Dendritic cell treated with granulocyte-macrophage colony-stimulating factor and Interleukin-4, amounts not matched to agents 40 ng/mL and 50 ng/mL, for 4 days (primary cell): ENCODE measurements around the gene ADCK2.
"Not testable (repeated sequence)": the region's sequence is repeated elsewhere in the genome, so short reads cannot be mapped to it uniquely, and the experiment has no call there.

Source experiments
- H3K27ac Mint-ChIP-seq: one replicate; pipeline ENCODE4 v1.8.0; 2022; ENCODE audit warnings: mild to moderate bottlenecking, mixed read lengths
- H3K27me3 Mint-ChIP-seq: one replicate; pipeline ENCODE4 v1.8.0; 2022; ENCODE audit warnings: mild to moderate bottlenecking, mixed read lengths
- H3K36me3 Mint-ChIP-seq: one replicate; pipeline ENCODE4 v1.8.0; 2022; ENCODE audit warnings: low read depth, mixed read lengths
- H3K4me1 Mint-ChIP-seq: one replicate; pipeline ENCODE4 v1.8.0; 2022; ENCODE audit warnings: low read depth, mixed read lengths
- H3K4me3 Mint-ChIP-seq: one replicate; pipeline ENCODE4 v1.8.0; 2022; ENCODE audit warnings: mild to moderate bottlenecking, moderate library complexity, mixed read lengths
- H3K9me3 Mint-ChIP-seq: one replicate; pipeline ENCODE4 v1.8.0; 2022; ENCODE audit warnings: mixed read lengths
- intact Hi-C: fragments of 100-400 bp; cut with micrococcal nuclease; formaldehyde crosslinking; loops from one replicate; pipeline ENCODE4 v1.15.0; 2022

ADCK2 gene

GRCh38 chr7:140640727-140641523, 31.8 kb upstream of the ADCK2 start, which contains the start of gene DENND2A:
DENND2A (minus strand) TSS chr7:140640813; CDS start chr7:140602397, 38,416 bp downstream.
- no peaks in the 10 kb centered on the region for H3K36me3 Mint-ChIP-seq
- peaks cover 84% of the 10 kb centered on the region for H3K27me3 Mint-ChIP-seq
- peak within 1 kb of the TSS; percentile 3 for H3K27ac Mint-ChIP-seq
- peak within 1 kb of the TSS; percentile 74 for H3K4me3 Mint-ChIP-seq
- peaks cover 34% of the 10 kb centered on the region for H3K4me1 Mint-ChIP-seq
- intact Hi-C loops = no loop called here
- H3K9me3 Mint-ChIP-seq = no peaks in the 10 kb centered on the region

GRCh38 chr7:140641524-140642195, 31.1 kb upstream of the ADCK2 start:
- H3K27ac Mint-ChIP-seq = peak overlapping the region; percentile 1
- H3K27me3 Mint-ChIP-seq = peaks cover 83% of the 10 kb centered on the region
- H3K9me3 Mint-ChIP-seq = no peaks in the 10 kb centered on the region
- H3K4me3 Mint-ChIP-seq = no peak overlapping the region
- peaks cover 35% of the 10 kb centered on the region for H3K4me1 Mint-ChIP-seq
- no peaks in the 10 kb centered on the region for H3K36me3 Mint-ChIP-seq
- intact Hi-C loops = no loop called here

GRCh38 chr7:140643416-140643815, 29.3 kb upstream of the ADCK2 start:
- Mint-ChIP-seq H3K36me3 (no peaks in the 10 kb centered on the region), H3K4me3 (no peak overlapping the region), H3K9me3 (no peaks in the 10 kb centered on the region), H3K27ac (no peak overlapping the region), H3K27me3 (peaks cover 76% of the 10 kb centered on the region), H3K4me1 (peaks cover 42% of the 10 kb centered on the region)
- intact Hi-C loops = no loop called here

DNA sequence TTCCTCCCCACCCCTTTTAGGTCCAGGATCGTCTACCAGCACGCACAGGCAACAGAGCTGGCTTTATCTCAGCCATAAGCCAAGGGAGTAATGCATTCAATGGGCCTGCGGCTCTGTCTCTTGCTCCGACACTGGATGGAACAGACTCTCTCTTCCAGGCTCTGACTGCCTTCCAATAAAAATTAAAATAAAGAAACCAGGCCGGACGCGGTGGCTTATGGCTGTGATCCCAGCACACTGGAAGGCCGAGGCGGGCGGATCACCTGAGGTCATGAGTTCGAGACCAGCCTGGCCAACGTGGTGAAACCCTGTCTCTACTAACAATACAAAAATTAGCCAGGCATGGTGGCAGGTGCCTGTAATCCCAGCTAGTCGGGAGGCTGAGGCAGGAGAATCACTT, 28.0 kb upstream of the ADCK2 start:
- H3K9me3 Mint-ChIP-seq, H3K4me3 Mint-ChIP-seq, intact Hi-C loops, H3K36me3 Mint-ChIP-seq, H3K27ac Mint-ChIP-seq: not testable (repeated sequence)
- Mint-ChIP-seq H3K4me1 (peaks cover 41% of the 10 kb centered on the region), H3K27me3 (peaks cover 63% of the 10 kb centered on the region)

DNA sequence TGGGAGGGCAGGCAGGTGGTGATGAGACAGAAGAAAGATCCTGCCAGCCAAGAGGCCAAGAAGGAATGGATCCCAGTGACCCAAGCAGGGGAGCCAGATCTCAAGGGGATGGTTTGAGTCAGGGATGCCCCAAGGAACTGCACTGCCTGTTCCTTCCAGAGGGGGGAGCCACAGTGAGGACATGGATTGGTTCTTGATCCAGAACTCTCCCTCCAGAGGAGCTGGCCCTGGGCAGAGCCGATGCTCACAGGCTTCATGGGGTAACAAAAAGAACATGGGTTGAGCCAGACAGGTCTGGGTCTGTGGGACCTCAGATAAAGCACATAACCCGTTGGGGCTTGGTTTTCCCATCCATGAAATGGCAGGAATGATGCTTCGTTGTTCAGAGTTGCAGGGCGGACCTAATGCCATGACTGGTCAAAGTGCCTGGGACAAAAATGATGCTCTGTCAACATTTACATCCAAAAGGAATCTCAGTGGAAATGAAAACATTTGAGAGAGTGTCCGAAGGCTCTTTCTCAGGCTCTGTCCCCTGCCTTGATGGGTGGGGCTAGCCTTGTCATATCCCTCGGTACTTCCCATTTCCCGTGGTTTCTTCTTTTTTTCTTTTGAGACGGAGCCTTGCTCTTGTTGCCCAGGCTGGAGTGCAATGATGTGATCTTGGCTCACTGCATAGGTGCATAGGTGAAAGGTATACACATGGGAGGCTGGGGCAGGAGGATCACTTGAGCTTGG, 27.4 kb upstream of the ADCK2 start:
- intact Hi-C loops = no loop called here
- no peak overlapping the region for H3K4me3 Mint-ChIP-seq
- peaks cover 58% of the 10 kb centered on the region for H3K27me3 Mint-ChIP-seq
- H3K36me3 Mint-ChIP-seq = no peaks in the 10 kb centered on the region
- no peaks in the 10 kb centered on the region for H3K9me3 Mint-ChIP-seq
- peaks cover 37% of the 10 kb centered on the region for H3K4me1 Mint-ChIP-seq
- H3K27ac Mint-ChIP-seq = no peak overlapping the region

GRCh38 chr7:140646931-140647647, 25.7 kb upstream of the ADCK2 start:
- H3K27me3 Mint-ChIP-seq = peaks cover 54% of the 10 kb centered on the region
- H3K9me3 Mint-ChIP-seq = no peaks in the 10 kb centered on the region
- H3K4me1 Mint-ChIP-seq = peaks cover 25% of the 10 kb centered on the region
- no peak overlapping the region for H3K4me3 Mint-ChIP-seq
- no peak overlapping the region for H3K27ac Mint-ChIP-seq
- intact Hi-C loops = no loop called here
- H3K36me3 Mint-ChIP-seq = no peaks in the 10 kb centered on the region

- Mint-ChIP-seq H3K9me3 (no peaks in the 10 kb centered on the region), H3K4me3 (no peak overlapping the region), H3K27ac (no peak overlapping the region), H3K36me3 (no peaks in the 10 kb centered on the region), H3K4me1 (peaks cover 34% of the 10 kb centered on the region), H3K27me3 (peaks cover 39% of the 10 kb centered on the region)
- intact Hi-C loops = loop anchor here (5.0 kb wide), 1 partner anchor 172 kb away; the partner anchor contains the start of gene MKRN1
Measured at GRCh38 chr7:140649556-140650205, 23.1 kb upstream of the ADCK2 start.

GRCh38 chr7:140650367-140650766, 22.4 kb upstream of the ADCK2 start:
- peaks cover 30% of the 10 kb centered on the region for H3K4me1 Mint-ChIP-seq
- no peaks in the 10 kb centered on the region for H3K36me3 Mint-ChIP-seq
- H3K27ac Mint-ChIP-seq = no peak overlapping the region
- H3K4me3 Mint-ChIP-seq = no peak overlapping the region
- no peaks in the 10 kb centered on the region for H3K9me3 Mint-ChIP-seq
- intact Hi-C loops = loop anchor here (5.0 kb wide), 1 partner anchor 173 kb away; the partner anchor contains the start of gene MKRN1
- peaks cover 33% of the 10 kb centered on the region for H3K27me3 Mint-ChIP-seq

- intact Hi-C loops = loop anchor here (1.0 to 5.0 kb wide), 2 partner anchors 135 to 176 kb away; partner anchors contain the start of gene MKRN1
- no peaks in the 10 kb centered on the region for H3K9me3 Mint-ChIP-seq
- H3K27me3 Mint-ChIP-seq = peaks cover 17% of the 10 kb centered on the region
- H3K27ac Mint-ChIP-seq = no peak overlapping the region
- no peaks in the 10 kb centered on the region for H3K36me3 Mint-ChIP-seq
- H3K4me3 Mint-ChIP-seq = no peak overlapping the region
- H3K4me1 Mint-ChIP-seq = peaks cover 48% of the 10 kb centered on the region
Measured at GRCh38 chr7:140653319-140654108, 19.2 kb upstream of the ADCK2 start.

DNA sequence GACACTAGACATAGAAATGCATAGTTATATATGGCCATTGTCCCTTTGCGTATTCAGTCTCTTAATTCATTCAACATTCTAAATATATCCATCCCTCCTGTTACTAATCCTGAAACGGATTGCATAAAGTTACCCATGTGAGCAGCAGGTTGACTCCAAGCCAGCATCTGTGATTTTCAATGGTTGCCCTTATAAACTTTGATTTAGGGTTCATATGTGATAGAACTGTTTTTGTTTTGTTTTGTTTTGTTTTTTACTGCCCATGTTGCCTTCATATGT, 18.7 kb upstream of the ADCK2 start:
- Mint-ChIP-seq H3K9me3 (no peaks in the 10 kb centered on the region), H3K27me3 (peaks cover 17% of the 10 kb centered on the region), H3K27ac (no peak overlapping the region), H3K36me3 (no peaks in the 10 kb centered on the region), H3K4me1 (peaks cover 48% of the 10 kb centered on the region), H3K4me3 (no peak overlapping the region)
- intact Hi-C loops = loop anchor here (5.0 kb wide), 1 partner anchor 177 kb away; the partner anchor contains the start of gene MKRN1

DNA sequence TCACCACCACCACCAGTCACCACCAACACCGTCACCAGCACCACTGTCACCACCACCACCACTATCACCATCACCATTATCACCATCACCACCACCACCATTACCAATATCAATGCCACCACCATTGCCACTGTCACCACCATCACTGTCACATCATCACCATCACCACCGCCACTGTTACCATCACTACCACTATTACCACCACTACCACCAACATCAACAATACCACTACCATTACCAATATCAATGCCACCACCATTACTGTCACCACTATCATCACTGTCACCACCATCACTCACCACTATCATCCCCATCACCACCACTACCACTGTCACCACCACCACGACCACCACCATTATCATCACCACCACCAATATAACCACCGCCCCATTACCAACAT, 18.1 kb upstream of the ADCK2 start:
- peaks cover 43% of the 10 kb centered on the region for H3K4me1 Mint-ChIP-seq
- no peaks in the 10 kb centered on the region for H3K36me3 Mint-ChIP-seq
- no peak overlapping the region for H3K27ac Mint-ChIP-seq
- no peak overlapping the region for H3K4me3 Mint-ChIP-seq
- H3K9me3 Mint-ChIP-seq = no peaks in the 10 kb centered on the region
- peaks cover 19% of the 10 kb centered on the region for H3K27me3 Mint-ChIP-seq
- intact Hi-C loops = loop anchor here (5.0 kb wide), 1 partner anchor 177 kb away; the partner anchor contains the start of gene MKRN1

GRCh38 chr7:140655511-140656408, 17.0 kb upstream of the ADCK2 start:
- H3K4me1 Mint-ChIP-seq = peaks cover 41% of the 10 kb centered on the region

More at GRCh38 chr7:140655511-140656408, 17.0 kb upstream of the ADCK2 start:
- Mint-ChIP-seq H3K4me3 (peak overlapping the region; percentile 10), H3K36me3 (no peaks in the 10 kb centered on the region), H3K27ac (peak overlapping the region; percentile 50), H3K27me3 (peaks cover 20% of the 10 kb centered on the region), H3K9me3 (no peaks in the 10 kb centered on the region)
- intact Hi-C loops = no loop called here
